H9 (cell line): Measurements from ENCODE around the gene MRPS35. TPM values are rescaled to one million over a fixed set of nuclear protein-coding genes. Genes with fewer than 3 reads are reported as not detected.

ENCODE experiments used
- DNase-seq: peaks from one replicate; pipeline ENCODE4 v3.0.0-alpha.2; 2017
- H2AFZ ChIP-seq: one replicate; pipeline ENCODE4 v1.6.1; 2013; ENCODE audit warnings: mild to moderate bottlenecking, low read length, control low read depth, moderate library complexity
- H2AK5ac ChIP-seq: 2 replicates; pipeline ENCODE4 v1.6.1; 2013; ENCODE audit warnings: low read length, control low read depth, mixed read lengths; ENCODE audit not compliant: insufficient read length
- H2BK120ac ChIP-seq: one replicate; pipeline ENCODE4 v1.6.1; 2013; ENCODE audit warnings: low read depth, mild to moderate bottlenecking, low read length, control low read depth, inconsistent platforms; ENCODE audit not compliant: poor library complexity, severe bottlenecking
- H2BK12ac ChIP-seq: 2 replicates; pipeline ENCODE4 v1.6.1; 2013; ENCODE audit warnings: low read length, control low read depth, mixed read lengths, low read depth; ENCODE audit not compliant: insufficient read length
- H2BK15ac ChIP-seq: 2 replicates; pipeline ENCODE4 v1.6.1; 2013; ENCODE audit warnings: low read depth, low read length, control low read depth
- H2BK20ac ChIP-seq: one replicate; pipeline ENCODE4 v1.6.1; 2013; ENCODE audit warnings: low read depth, mild to moderate bottlenecking, low read length, control low read depth, inconsistent platforms; ENCODE audit not compliant: poor library complexity, severe bottlenecking
- H2BK5ac ChIP-seq: 2 replicates; pipeline ENCODE4 v1.6.1; 2013; ENCODE audit warnings: low read length, control low read depth, mixed read lengths; ENCODE audit not compliant: insufficient read length
- H3K14ac ChIP-seq: 2 replicates; pipeline ENCODE4 v1.6.1; 2013; ENCODE audit warnings: low read length, control low read depth; ENCODE audit not compliant: insufficient read depth
- H3K18ac ChIP-seq: 2 replicates; pipeline ENCODE4 v1.6.1; 2013; ENCODE audit warnings: low read depth, mild to moderate bottlenecking, mixed read lengths, low read length, control low read depth; ENCODE audit not compliant: insufficient read length
- H3K23ac ChIP-seq: 2 replicates; pipeline ENCODE4 v1.6.1; 2013; ENCODE audit warnings: low read length, control low read depth, mixed read lengths, low read depth; ENCODE audit not compliant: insufficient read length
- H3K23me2 ChIP-seq: 2 replicates; pipeline ENCODE4 v1.6.1; 2013; ENCODE audit warnings: low read depth, mild to moderate bottlenecking, mixed read lengths, low read length, control low read depth; ENCODE audit not compliant: insufficient read length, poor library complexity, severe bottlenecking
- H3K27ac ChIP-seq: 2 replicates; pipeline ENCODE4 v1.5.1; 2013; ENCODE audit warnings: low read length, control low read depth, mixed read lengths, low read depth; ENCODE audit not compliant: insufficient read length
- H3K27me3 ChIP-seq: 2 replicates; pipeline ENCODE4 v1.6.1; 2013; ENCODE audit warnings: low read length, control low read depth, inconsistent platforms; ENCODE audit not compliant: insufficient read depth
- H3K4ac ChIP-seq: 2 replicates; pipeline ENCODE4 v1.6.1; 2013; ENCODE audit warnings: low read depth, mild to moderate bottlenecking, control low read depth, inconsistent platforms, low read length, moderate library complexity
- H3K4me1 ChIP-seq: 2 replicates; pipeline ENCODE4 v1.6.1; 2013; ENCODE audit warnings: low read length, control low read depth, inconsistent platforms; ENCODE audit not compliant: insufficient read depth
- H3K4me2 ChIP-seq: 2 replicates; pipeline ENCODE4 v1.6.1; 2013; ENCODE audit warnings: low read length, control low read depth, mixed read lengths; ENCODE audit not compliant: insufficient read length, insufficient read depth
- H3K56ac ChIP-seq: 2 replicates; pipeline ENCODE4 v1.6.1; 2013; ENCODE audit warnings: low read depth, mild to moderate bottlenecking, mixed read lengths, low read length, control low read depth; ENCODE audit not compliant: insufficient read length
- H3K79me1 ChIP-seq: 2 replicates; pipeline ENCODE4 v1.6.1; 2013; ENCODE audit warnings: low read depth, mild to moderate bottlenecking, moderate library complexity, low read length, control low read depth, inconsistent platforms; ENCODE audit not compliant: insufficient read depth, poor library complexity, severe bottlenecking
- H3K79me2 ChIP-seq: 2 replicates; pipeline ENCODE4 v1.6.1; 2013; ENCODE audit warnings: low read length, control low read depth, inconsistent platforms; ENCODE audit not compliant: insufficient read depth
- H3K9ac ChIP-seq: 2 replicates; pipeline ENCODE4 v1.6.1; 2013; ENCODE audit warnings: low read length, control low read depth, mixed read lengths; ENCODE audit not compliant: insufficient read length; ENCODE audit errors: extremely low read depth
- H3K9me3 ChIP-seq: one replicate; pipeline ENCODE4 v1.6.1; 2013; ENCODE audit warnings: low read depth, low read length, inconsistent platforms; ENCODE audit not compliant: control insufficient read depth
- H3T11ph ChIP-seq: one replicate; pipeline ENCODE4 v1.6.1; 2013; ENCODE audit warnings: mild to moderate bottlenecking, low read length, control low read depth, inconsistent platforms
- H4K20me1 ChIP-seq: one replicate; pipeline ENCODE4 v1.6.1; 2013; ENCODE audit not compliant: control insufficient read depth, insufficient read length, insufficient read depth
- H4K5ac ChIP-seq: 2 replicates; pipeline ENCODE4 v1.6.1; 2013; ENCODE audit warnings: low read depth, mild to moderate bottlenecking, mixed read lengths, low read length, control low read depth; ENCODE audit not compliant: insufficient read length
- H4K8ac ChIP-seq: replicated peaks from 2 replicates; pipeline ENCODE4 v1.6.1; 2013; ENCODE audit warnings: low read length, control low read depth, mixed read lengths, low read depth; ENCODE audit not compliant: insufficient read length
- H4K91ac ChIP-seq: 2 replicates; pipeline ENCODE4 v1.6.1; 2013; ENCODE audit warnings: low read depth, mild to moderate bottlenecking, moderate library complexity, mixed read lengths, low read length, control low read depth; ENCODE audit not compliant: insufficient read length
- H3K27ac Mint-ChIP-seq, 3 experiments: 2 replicates in 2 of 3; 3 replicates in 1 of 3; pipeline ENCODE4 v1.8.0; 2020 to 2021; ENCODE audit warnings: mixed read lengths in 3 of 3, mild to moderate bottlenecking in 1 of 3, moderate library complexity in 1 of 3
- H3K27me3 Mint-ChIP-seq: 2 replicates; pipeline ENCODE4 v1.8.0; 2021; ENCODE audit warnings: low read depth, mild to moderate bottlenecking, moderate library complexity, mixed read lengths
- H3K36me3 Mint-ChIP-seq, 3 experiments: 2 replicates in 2 of 3; 3 replicates in 1 of 3; pipeline ENCODE4 v1.8.0; 2020 to 2021; ENCODE audit warnings: low read depth in 3 of 3, mixed read lengths in 3 of 3; ENCODE audit not compliant: insufficient read depth in 1 of 3
- H3K4me1 Mint-ChIP-seq, 2 experiments: 2 replicates each; pipeline ENCODE4 v1.8.0; 2020; ENCODE audit warnings: mixed read lengths in 2 of 2
- H3K4me3 Mint-ChIP-seq, 2 experiments: 2 replicates in 1 of 2; 3 replicates in 1 of 2; pipeline ENCODE4 v1.8.0; 2020 to 2021; ENCODE audit warnings: mild to moderate bottlenecking in 2 of 2, mixed read lengths in 2 of 2, moderate library complexity in 1 of 2
- H3K9me3 Mint-ChIP-seq, 2 experiments: 2 replicates in 1 of 2; 3 replicates in 1 of 2; pipeline ENCODE4 v1.8.0; 2020; ENCODE audit warnings: mild to moderate bottlenecking in 2 of 2, mixed read lengths in 2 of 2, moderate library complexity in 1 of 2
- CTCF ChIP-seq: fragments of 200-600 bp; sonication (generic); conservative IDR thresholded peaks from 3 replicates; pipeline ENCODE4 v1.8.0; 2021; ENCODE audit warnings: antibody characterized with exemption, mild to moderate bottlenecking
- WGBS: extraction: QIAGEN DNeasy Blood & Tissue Kit; methylation state at CpG from one replicate; pipeline ENCODE4 v1.1.7; 2013; ENCODE audit warnings: missing lambda C conversion rate, low lambda C conversion rate, mixed read lengths; ENCODE audit not compliant: insufficient read length; ENCODE audit errors: extremely low coverage; 5-methylcytosine and 5-hydroxymethylcytosine counted together
- total RNA-seq: library from RNA; stranded (reverse); gene quantifications from 2 replicates; pipeline ENCODE4 v1.2.1, GENCODE V29; 2021

Gene MRPS35
- total RNA-seq, 1 experiment from 2014 or later: 45.4 TPM

- no peak overlapping the region for H3K4ac ChIP-seq
- H3K14ac ChIP-seq: no peak overlapping the region
- no CpG with 5 or more reads among the region's 2 CpGs for WGBS
- H2BK120ac ChIP-seq: no peak overlapping the region
- H3K56ac ChIP-seq: no peak overlapping the region
- no peak overlapping the region for H2AFZ ChIP-seq
- Mint-ChIP-seq H3K4me1 (peaks cover 12 to 20% of the 10 kb centered on the region in 2 experiments), H3K27ac (no peak overlapping the region), H3K9me3 (peaks cover 0 to 6% of the 10 kb centered on the region in 2 experiments; a peak in 1 of 5 replicates), H3K27me3 (no peaks in the 10 kb centered on the region; the same call in 1 of the 2 replicates), H3K36me3 (peaks cover under 1% of the 10 kb centered on the region in 3 experiments; a peak in 3 of 7 replicates), H3K4me3 (no peak overlapping the region)
- no peak overlapping the region for H2BK5ac ChIP-seq
- H3K23ac ChIP-seq: no peak overlapping the region
- H3T11ph ChIP-seq: no peak overlapping the region
- no peak overlapping the region for H2AK5ac ChIP-seq
- no peak overlapping the region for H2BK15ac ChIP-seq
- H3K79me1 ChIP-seq: peaks cover 2% of the 10 kb centered on the region
- no peak for TF ChIP-seq CTCF
- DNase-seq: no peak
- H3K79me2 ChIP-seq: peaks cover 3% of the 10 kb centered on the region; the same call in 1 of the 2 replicates
- no peak overlapping the region for H4K91ac ChIP-seq
- H3K23me2 ChIP-seq: peaks cover 5% of the 10 kb centered on the region
- H3K18ac ChIP-seq: no peak overlapping the region
- no peaks in the 10 kb centered on the region for H3K27me3 ChIP-seq
- no peak overlapping the region for H2BK12ac ChIP-seq
- no peak overlapping the region for H3K4me2 ChIP-seq
- H3K9me3 ChIP-seq: no peaks in the 10 kb centered on the region
- H3K27ac ChIP-seq: no peak overlapping the region
- H3K9ac ChIP-seq: no peak overlapping the region
- H2BK20ac ChIP-seq: no peak overlapping the region
- H4K5ac ChIP-seq: no peak overlapping the region
- H4K20me1 ChIP-seq: no peaks in the 10 kb centered on the region
- H3K4me1 ChIP-seq: no peaks in the 10 kb centered on the region
- H4K8ac ChIP-seq: no peak overlapping the region
Observed at GRCh38 chr12:27707216-27707615, 3.4 kb upstream of the MRPS35 start.
